Measurements from ENCODE around the gene IDUA.

- no peak for TF ChIP-seq CTCF (IDR thresholded peaks at IDR 0.05)
- TF ChIP-seq EZH2 (IDR thresholded peaks at IDR 0.05; ENCODE audit: borderline replicate concordance, insufficient read depth, low read depth, low read length, poor library complexity, severe bottlenecking), result no peak
Observed at GRCh38 chr4:996997-997374, 10.1 kb downstream of the IDUA start.

Measured in B cell (primary cell).